HEK293T (cell line): Measurements from ENCODE around the gene C16orf96.
"Not testable (repeated sequence)": the region's sequence is repeated elsewhere in the genome, so short reads cannot be mapped to it uniquely, and the experiment has no call there.

Experiments used
- ELF4 ChIP-seq: fragments of 450-650 bp; IDR thresholded peaks from 2 replicates; pipeline ENCODE4 v1.6.1; 2017; ENCODE audit warnings: antibody characterized with exemption
- FOXA1 ChIP-seq: fragments of 450-650 bp; IDR thresholded peaks from 2 replicates; pipeline ENCODE4 v1.6.1; 2016; ENCODE audit warnings: mild to moderate bottlenecking
- FOXM1 ChIP-seq: fragments of 450-650 bp; IDR thresholded peaks from 2 replicates; pipeline ENCODE4 v1.6.1; 2017; ENCODE audit warnings: mild to moderate bottlenecking, borderline replicate concordance

- TF ChIP-seq FOXM1, FOXA1, ELF4: not testable (repeated sequence)
Observed at GRCh38 chr16:4573926-4574325, 17.8 kb downstream of the C16orf96 start.
